ENCODE data around the gene AMZ1. TPM values are rescaled to one million over a fixed set of nuclear protein-coding genes. Genes with fewer than 3 reads are reported as not detected.

Gene AMZ1
- total RNA-seq, 1 experiment from 2014 or later, result 0.07 TPM

GRCh38 chr7:2701832-2702593 lies 14.0 kb downstream of the AMZ1 start:
- H3K4me3 ChIP-seq (ENCODE audit: insufficient read depth, low read depth, low read length), result no peak overlapping the region
- H3K36me3 ChIP-seq (replicated peaks; ENCODE audit: control insufficient read depth, insufficient read depth, low read length), result no peaks in the 10 kb centered on the region
- DNase-seq, result no peak

GRCh38 chr7:2702594-2702957 lies 14.6 kb downstream of the AMZ1 start:
- DNase-seq, result peak; percentile 74
- no peak overlapping the region for H3K4me3 ChIP-seq (ENCODE audit: insufficient read depth, low read depth, low read length)
- H3K36me3 ChIP-seq (replicated peaks; ENCODE audit: control insufficient read depth, insufficient read depth, low read length), result no peaks in the 10 kb centered on the region
- no peaks in the 10 kb centered on the region for H3K27me3 ChIP-seq (ENCODE audit: control insufficient read depth, insufficient read depth, low read length)

More at GRCh38 chr7:2701832-2702593, 14.0 kb downstream of the AMZ1 start:
- no peaks in the 10 kb centered on the region for H3K27me3 ChIP-seq (ENCODE audit: control insufficient read depth, insufficient read depth, low read length)

DNA sequence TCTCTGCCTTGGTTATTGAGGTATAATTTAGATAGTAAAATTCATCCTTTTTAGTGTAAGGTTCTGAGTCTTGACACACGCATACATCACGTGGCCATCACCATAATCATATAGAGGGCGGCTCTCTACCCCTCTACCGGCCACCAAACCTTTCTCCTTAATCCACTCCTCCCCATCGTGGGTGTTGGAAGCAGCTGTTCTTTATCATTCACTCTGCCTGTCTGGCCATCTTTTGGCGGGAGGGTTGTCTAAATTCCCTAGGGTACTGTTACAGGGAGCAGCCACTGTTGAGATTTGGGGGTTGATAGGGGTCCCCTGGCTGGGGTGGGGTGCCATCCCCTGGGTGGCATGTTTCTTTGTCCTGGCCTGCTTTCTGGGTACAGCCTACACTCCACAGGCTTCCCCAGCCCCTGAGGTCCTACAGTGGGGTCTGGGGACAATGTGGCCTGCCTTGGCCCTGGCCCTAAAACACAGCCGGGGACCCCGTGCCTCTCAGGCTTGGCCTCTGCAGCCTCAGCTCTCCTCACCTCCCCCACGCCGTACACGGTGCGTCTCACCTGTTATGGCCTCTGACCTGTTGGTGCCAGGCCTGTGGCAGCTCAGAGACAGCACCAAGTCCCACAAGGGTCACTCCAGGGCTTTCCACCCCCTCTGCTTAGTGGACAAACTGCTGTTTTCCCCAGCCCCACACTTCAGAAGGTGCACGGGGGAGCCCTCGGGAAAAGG lies 17.5 kb downstream of the AMZ1 start:
- no peak for DNase-seq
- Histone ChIP-seq H3K4me3 (ENCODE audit: insufficient read depth, low read depth, low read length) (no peak overlapping the region), H3K36me3 (replicated peaks; ENCODE audit: control insufficient read depth, insufficient read depth, low read length) (no peaks in the 10 kb centered on the region), H3K27me3 (ENCODE audit: control insufficient read depth, insufficient read depth, low read length) (no peaks in the 10 kb centered on the region)

GRCh38 chr7:2706685-2707126 lies 18.7 kb downstream of the AMZ1 start:
- H3K27me3 ChIP-seq (ENCODE audit: control insufficient read depth, insufficient read depth, low read length), result no peaks in the 10 kb centered on the region
- H3K36me3 ChIP-seq (replicated peaks; ENCODE audit: control insufficient read depth, insufficient read depth, low read length), result 0 out of 2 replicates have a peak, but pooled peaks cover 1% of the 10 kb centered on the region
- no peak overlapping the region for H3K4me3 ChIP-seq (ENCODE audit: insufficient read depth, low read depth, low read length)
- DNase-seq, result no peak

DNA sequence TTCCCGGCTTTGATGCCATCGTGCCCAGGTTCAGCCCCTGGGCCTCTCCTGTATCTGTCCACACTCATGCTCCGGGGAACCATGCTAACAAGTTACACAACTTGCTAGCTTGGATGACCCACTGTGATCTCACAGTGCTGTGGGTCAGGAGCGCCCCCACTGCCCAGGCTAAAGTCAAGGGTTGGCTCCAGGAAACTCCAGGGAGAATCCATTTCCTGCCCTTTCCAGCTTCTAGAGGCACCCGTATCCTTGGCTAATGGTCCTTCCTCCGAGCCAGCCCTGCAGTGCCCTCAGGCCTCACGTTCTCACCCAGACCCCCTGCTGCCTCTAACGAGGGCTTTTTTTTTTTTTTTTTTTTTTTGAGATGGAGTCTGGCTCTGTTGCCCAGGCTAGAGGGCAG lies 19.5 kb downstream of the AMZ1 start:
- 0 out of 2 replicates have a peak, but pooled peaks cover 1% of the 10 kb centered on the region for H3K36me3 ChIP-seq (replicated peaks; ENCODE audit: control insufficient read depth, insufficient read depth, low read length)
- DNase-seq, result peak; percentile 50
- no peak overlapping the region for H3K4me3 ChIP-seq (ENCODE audit: insufficient read depth, low read depth, low read length)
- H3K27me3 ChIP-seq (ENCODE audit: control insufficient read depth, insufficient read depth, low read length), result no peaks in the 10 kb centered on the region

- Histone ChIP-seq H3K36me3 (replicated peaks; ENCODE audit: control insufficient read depth, insufficient read depth, low read length) (0 out of 2 replicates have a peak, but pooled peaks cover 1% of the 10 kb centered on the region), H3K4me3 (ENCODE audit: insufficient read depth, low read depth, low read length) (no peak overlapping the region), H3K27me3 (ENCODE audit: control insufficient read depth, insufficient read depth, low read length) (no peaks in the 10 kb centered on the region)
- DNase-seq, result peak; percentile 41
Measured at GRCh38 chr7:2708041-2708440, 20.0 kb downstream of the AMZ1 start.

DNA sequence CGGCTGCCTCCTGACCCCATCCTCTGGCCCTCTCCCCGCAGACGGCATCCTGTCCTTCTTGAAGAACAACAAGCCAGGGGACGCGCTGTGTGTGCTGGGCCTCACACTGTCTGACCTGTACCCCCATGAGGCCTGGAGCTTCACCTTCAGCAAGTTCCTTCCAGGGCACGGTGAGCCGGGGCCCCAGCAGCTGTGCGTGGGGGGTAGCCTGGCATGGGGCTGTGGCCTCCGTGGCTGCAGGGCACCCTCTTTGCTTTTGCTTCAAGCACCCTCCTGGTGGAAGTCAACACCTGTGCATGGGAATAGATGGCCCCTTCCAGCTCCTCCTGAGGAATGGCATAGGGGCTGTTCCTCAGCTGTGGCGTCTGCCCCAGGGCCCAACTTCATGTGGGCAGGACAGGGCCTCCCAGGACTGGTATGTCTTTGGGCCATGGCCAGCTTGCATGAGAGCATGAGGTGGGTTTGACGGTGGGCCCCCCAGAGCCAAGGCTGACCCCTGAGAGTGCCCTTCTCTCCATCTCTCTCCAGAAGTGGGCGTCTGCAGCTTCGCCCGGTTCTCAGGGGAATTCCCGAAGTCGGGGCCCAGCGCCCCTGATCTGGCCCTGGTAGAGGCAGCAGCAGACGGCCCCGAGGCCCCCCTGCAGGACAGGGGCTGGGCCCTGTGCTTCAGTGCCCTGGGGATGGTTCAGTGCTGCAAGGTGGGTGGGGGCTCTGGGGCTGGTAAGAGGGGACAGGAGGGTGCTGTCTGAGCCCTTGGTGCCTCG lies 20.7 kb downstream of the AMZ1 start:
- Histone ChIP-seq H3K4me3 (ENCODE audit: insufficient read depth, low read depth, low read length) (no peak overlapping the region), H3K36me3 (replicated peaks; ENCODE audit: control insufficient read depth, insufficient read depth, low read length) (0 out of 2 replicates have a peak, but pooled peaks cover 1% of the 10 kb centered on the region), H3K27me3 (ENCODE audit: control insufficient read depth, insufficient read depth, low read length) (no peaks in the 10 kb centered on the region)
- DNase-seq, result peak; percentile 53

DNA sequence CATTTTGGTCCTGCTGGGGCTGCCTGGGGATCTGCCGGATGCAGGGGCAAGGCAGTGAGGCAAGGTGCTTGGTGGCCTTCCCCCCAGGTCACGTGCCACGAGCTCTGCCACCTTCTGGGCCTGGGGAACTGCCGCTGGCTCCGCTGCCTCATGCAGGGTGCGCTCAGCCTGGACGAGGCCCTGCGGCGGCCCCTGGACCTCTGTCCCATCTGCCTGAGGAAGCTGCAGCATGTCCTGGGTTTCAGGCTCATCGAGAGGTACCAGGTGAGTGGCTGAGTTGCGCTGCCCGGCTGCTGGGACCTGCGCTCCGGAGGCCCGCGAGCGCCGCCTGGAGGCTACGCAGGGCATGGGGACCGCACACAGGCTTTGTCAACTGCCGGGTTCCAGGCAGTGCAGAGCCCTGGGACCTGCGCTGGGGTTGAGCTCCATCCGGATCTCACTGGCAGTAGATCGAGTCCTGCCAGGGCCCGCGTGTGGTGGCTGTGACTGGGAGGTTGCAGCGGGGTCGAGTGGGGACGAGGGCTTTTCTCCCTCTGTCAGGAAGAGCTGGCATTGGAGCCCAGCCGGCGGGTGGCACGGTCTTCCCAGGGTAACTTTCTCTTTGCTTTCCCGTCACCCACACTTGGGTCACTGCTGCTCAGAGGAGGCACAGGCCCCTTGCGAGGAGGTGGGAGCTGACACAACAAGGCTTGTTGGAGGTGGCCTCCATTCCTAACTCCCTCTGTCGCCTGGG lies 21.7 kb downstream of the AMZ1 start:
- Histone ChIP-seq H3K36me3 (replicated peaks; ENCODE audit: control insufficient read depth, insufficient read depth, low read length) (0 out of 2 replicates have a peak, but pooled peaks cover 1% of the 10 kb centered on the region), H3K4me3 (ENCODE audit: insufficient read depth, low read depth, low read length) (no peak overlapping the region), H3K27me3 (ENCODE audit: control insufficient read depth, insufficient read depth, low read length) (no peaks in the 10 kb centered on the region)
- DNase-seq, result peak; percentile 98

GRCh38 chr7:2710286-2710655 lies 22.3 kb downstream of the AMZ1 start:
- no peak for DNase-seq
- 0 out of 2 replicates have a peak, but pooled peaks cover 1% of the 10 kb centered on the region for H3K36me3 ChIP-seq (replicated peaks; ENCODE audit: control insufficient read depth, insufficient read depth, low read length)
- no peak overlapping the region for H3K4me3 ChIP-seq (ENCODE audit: insufficient read depth, low read depth, low read length)
- no peaks in the 10 kb centered on the region for H3K27me3 ChIP-seq (ENCODE audit: control insufficient read depth, insufficient read depth, low read length)

GRCh38 chr7:2710901-2711551 lies 23.0 kb downstream of the AMZ1 start:
- no peak for DNase-seq
- H3K36me3 ChIP-seq (replicated peaks; ENCODE audit: control insufficient read depth, insufficient read depth, low read length), result peaks cover 1% of the 10 kb centered on the region; the same call in 1 of the 2 replicates
- no peak overlapping the region for H3K4me3 ChIP-seq (ENCODE audit: insufficient read depth, low read depth, low read length)
- no peaks in the 10 kb centered on the region for H3K27me3 ChIP-seq (ENCODE audit: control insufficient read depth, insufficient read depth, low read length)

- Histone ChIP-seq H3K4me3 (ENCODE audit: insufficient read depth, low read depth, low read length) (no peak overlapping the region), H3K36me3 (replicated peaks; ENCODE audit: control insufficient read depth, insufficient read depth, low read length) (peaks cover 1% of the 10 kb centered on the region; the same call in 1 of the 2 replicates), H3K27me3 (ENCODE audit: control insufficient read depth, insufficient read depth, low read length) (no peaks in the 10 kb centered on the region)
- no peak for DNase-seq
Measured at GRCh38 chr7:2711895-2712675, 24.1 kb downstream of the AMZ1 start.

- peak; percentile 70 for DNase-seq
- Histone ChIP-seq H3K36me3 (replicated peaks; ENCODE audit: control insufficient read depth, insufficient read depth, low read length) (peaks cover 2% of the 10 kb centered on the region), H3K4me3 (ENCODE audit: insufficient read depth, low read depth, low read length) (no peak overlapping the region), H3K27me3 (ENCODE audit: control insufficient read depth, insufficient read depth, low read length) (no peaks in the 10 kb centered on the region)
Measured at GRCh38 chr7:2713370-2713769, 25.4 kb downstream of the AMZ1 start.

- peaks cover 2% of the 10 kb centered on the region for H3K36me3 ChIP-seq (replicated peaks; ENCODE audit: control insufficient read depth, insufficient read depth, low read length)
- no peak overlapping the region for H3K4me3 ChIP-seq (ENCODE audit: insufficient read depth, low read depth, low read length)
- no peak for DNase-seq
- H3K27me3 ChIP-seq (ENCODE audit: control insufficient read depth, insufficient read depth, low read length), result no peaks in the 10 kb centered on the region
Measured at GRCh38 chr7:2713978-2714377, 26.0 kb downstream of the AMZ1 start.

Measured in H7 (cell line).